ENCODE measurements around the gene GLI2.

The GLI2 gene

GRCh38 chr2:120754067-120754960, 18.6 kb downstream of the GLI2 start:
- no peak for DNase-seq (ENCODE audit: low read depth in 1 of 2, low spot score in 1 of 2)

- DNase-seq (ENCODE audit: low read depth in 1 of 2, low spot score in 1 of 2), result no peak
Observed at GRCh38 chr2:120758181-120759144, 22.8 kb downstream of the GLI2 start.

- DNase-seq (ENCODE audit: low read depth in 1 of 2, low spot score in 1 of 2), result no peak
Observed at GRCh38 chr2:120759543-120760331, 24.1 kb downstream of the GLI2 start.

GRCh38 chr2:120760446-120761135, 24.9 kb downstream of the GLI2 start:
- DNase-seq (ENCODE audit: low read depth in 1 of 2, low spot score in 1 of 2), result no peak

GRCh38 chr2:120761164-120761861, 25.6 kb downstream of the GLI2 start:
- DNase-seq (ENCODE audit: low read depth in 1 of 2, low spot score in 1 of 2), result no peak

- no peak for DNase-seq (ENCODE audit: low read depth in 1 of 2, low spot score in 1 of 2)
Observed at GRCh38 chr2:120761911-120762310, 26.2 kb downstream of the GLI2 start.

- DNase-seq (ENCODE audit: low read depth in 1 of 2, low spot score in 1 of 2), result no peak
Observed at GRCh38 chr2:120762341-120763061, 26.8 kb downstream of the GLI2 start.

GRCh38 chr2:120763508-120763907, 27.8 kb downstream of the GLI2 start:
- no peak for DNase-seq (ENCODE audit: low read depth in 1 of 2, low spot score in 1 of 2)

GRCh38 chr2:120763931-120764330, 28.3 kb downstream of the GLI2 start:
- DNase-seq (ENCODE audit: low read depth in 1 of 2, low spot score in 1 of 2), result no peak

- no peak for DNase-seq (ENCODE audit: low read depth in 1 of 2, low spot score in 1 of 2)
Observed at GRCh38 chr2:120764492-120764891, 28.8 kb downstream of the GLI2 start.

GRCh38 chr2:120764991-120765677, 29.5 kb downstream of the GLI2 start:
- no peak for DNase-seq (ENCODE audit: low read depth in 1 of 2, low spot score in 1 of 2)

- DNase-seq (ENCODE audit: low read depth in 1 of 2, low spot score in 1 of 2), result no peak
Observed at GRCh38 chr2:120765678-120766469, 30.2 kb downstream of the GLI2 start.

- DNase-seq (ENCODE audit: low read depth in 1 of 2, low spot score in 1 of 2), result no peak
Observed at GRCh38 chr2:120766470-120767351, 31.0 kb downstream of the GLI2 start.

- DNase-seq (ENCODE audit: low read depth in 1 of 2, low spot score in 1 of 2), result no peak
Observed at GRCh38 chr2:120767486-120768005, 31.9 kb downstream of the GLI2 start.

GRCh38 chr2:120768112-120769048, 32.7 kb downstream of the GLI2 start:
- DNase-seq (ENCODE audit: low read depth in 1 of 2, low spot score in 1 of 2), result no peak
